Measurements from ENCODE around the gene ODC1.

The ODC1 gene

GRCh38 chr2:10424051-10424450, 24.1 kb downstream of the ODC1 start:
- Histone ChIP-seq H3K36me3 (ENCODE audit: insufficient read depth, low read length) (no peaks in the 10 kb centered on the region), H3K4me3 (ENCODE audit: low read depth, low read length, poor library complexity, severe bottlenecking) (no peak overlapping the region), H3K9me3 (ENCODE audit: low read length) (no peaks in the 10 kb centered on the region), H3K79me2 (ENCODE audit: insufficient read depth, low read length) (no peaks in the 10 kb centered on the region), H4K20me1 (ENCODE audit: insufficient read depth, low read length) (no peaks in the 10 kb centered on the region), H3K27me3 (ENCODE audit: insufficient read depth, low read length) (peaks cover 10% of the 10 kb centered on the region; the same call in 1 of the 2 replicates), H3K4me1 (ENCODE audit: insufficient read depth, low read length, severe bottlenecking) (no peaks in the 10 kb centered on the region), H3K4me2 (ENCODE audit: low read length) (no peak overlapping the region), H3K27ac (ENCODE audit: low read depth, low read length, poor library complexity, severe bottlenecking) (no peak overlapping the region), H3K9me2 (ENCODE audit: low read depth, low read length) (no peaks in the 10 kb centered on the region), H3F3A (ENCODE audit: insufficient read depth, low read length) (no peaks in the 10 kb centered on the region), H2AFZ (ENCODE audit: low read length) (no peak overlapping the region), H3K9ac (ENCODE audit: low read length) (no peak overlapping the region)
- TF ChIP-seq EZH2 (IDR thresholded peaks at IDR 0.05; ENCODE audit: borderline replicate concordance, low read length), result no peak
- TF ChIP-seq, protein P1, sequence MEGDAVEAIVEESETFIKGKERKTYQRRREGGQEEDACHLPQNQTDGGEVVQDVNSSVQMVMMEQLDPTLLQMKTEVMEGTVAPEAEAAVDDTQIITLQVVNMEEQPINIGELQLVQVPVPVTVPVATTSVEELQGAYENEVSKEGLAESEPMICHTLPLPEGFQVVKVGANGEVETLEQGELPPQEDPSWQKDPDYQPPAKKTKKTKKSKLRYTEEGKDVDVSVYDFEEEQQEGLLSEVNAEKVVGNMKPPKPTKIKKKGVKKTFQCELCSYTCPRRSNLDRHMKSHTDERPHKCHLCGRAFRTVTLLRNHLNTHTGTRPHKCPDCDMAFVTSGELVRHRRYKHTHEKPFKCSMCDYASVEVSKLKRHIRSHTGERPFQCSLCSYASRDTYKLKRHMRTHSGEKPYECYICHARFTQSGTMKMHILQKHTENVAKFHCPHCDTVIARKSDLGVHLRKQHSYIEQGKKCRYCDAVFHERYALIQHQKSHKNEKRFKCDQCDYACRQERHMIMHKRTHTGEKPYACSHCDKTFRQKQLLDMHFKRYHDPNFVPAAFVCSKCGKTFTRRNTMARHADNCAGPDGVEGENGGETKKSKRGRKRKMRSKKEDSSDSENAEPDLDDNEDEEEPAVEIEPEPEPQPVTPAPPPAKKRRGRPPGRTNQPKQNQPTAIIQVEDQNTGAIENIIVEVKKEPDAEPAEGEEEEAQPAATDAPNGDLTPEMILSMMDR (IDR thresholded peaks at IDR 0.05; ENCODE audit: low read length), result no peak

- Histone ChIP-seq H3K27me3 (ENCODE audit: insufficient read depth, low read length) (peaks cover 10% of the 10 kb centered on the region; the same call in 1 of the 2 replicates), H3K9ac (ENCODE audit: low read length) (no peak overlapping the region), H4K20me1 (ENCODE audit: insufficient read depth, low read length) (no peaks in the 10 kb centered on the region), H2AFZ (ENCODE audit: low read length) (no peak overlapping the region), H3K9me2 (ENCODE audit: low read depth, low read length) (no peaks in the 10 kb centered on the region), H3K36me3 (ENCODE audit: insufficient read depth, low read length) (no peaks in the 10 kb centered on the region), H3K4me2 (ENCODE audit: low read length) (no peak overlapping the region), H3K9me3 (ENCODE audit: low read length) (no peaks in the 10 kb centered on the region), H3K79me2 (ENCODE audit: insufficient read depth, low read length) (no peaks in the 10 kb centered on the region), H3K27ac (ENCODE audit: low read depth, low read length, poor library complexity, severe bottlenecking) (no peak overlapping the region), H3K4me1 (ENCODE audit: insufficient read depth, low read length, severe bottlenecking) (no peaks in the 10 kb centered on the region), H3F3A (ENCODE audit: insufficient read depth, low read length) (no peaks in the 10 kb centered on the region), H3K4me3 (ENCODE audit: low read depth, low read length, poor library complexity, severe bottlenecking) (no peak overlapping the region)
- TF ChIP-seq, protein P1 (IDR thresholded peaks at IDR 0.05; ENCODE audit: low read length), result no peak
- no peak for TF ChIP-seq EZH2 (IDR thresholded peaks at IDR 0.05; ENCODE audit: borderline replicate concordance, low read length)
Observed at GRCh38 chr2:10423400-10423774, 24.7 kb downstream of the ODC1 start.

- TF ChIP-seq, protein P1 (IDR thresholded peaks at IDR 0.05; ENCODE audit: low read length), result no peak
- no peak for TF ChIP-seq EZH2 (IDR thresholded peaks at IDR 0.05; ENCODE audit: borderline replicate concordance, low read length)
- Histone ChIP-seq H3K27ac (ENCODE audit: low read depth, low read length, poor library complexity, severe bottlenecking) (no peak overlapping the region), H4K20me1 (ENCODE audit: insufficient read depth, low read length) (no peaks in the 10 kb centered on the region), H3K9me2 (ENCODE audit: low read depth, low read length) (no peaks in the 10 kb centered on the region), H3K36me3 (ENCODE audit: insufficient read depth, low read length) (no peaks in the 10 kb centered on the region), H3K27me3 (ENCODE audit: insufficient read depth, low read length) (peaks cover 10% of the 10 kb centered on the region; the same call in 1 of the 2 replicates), H3F3A (ENCODE audit: insufficient read depth, low read length) (no peaks in the 10 kb centered on the region), H3K4me2 (ENCODE audit: low read length) (no peak overlapping the region), H3K4me1 (ENCODE audit: insufficient read depth, low read length, severe bottlenecking) (no peaks in the 10 kb centered on the region), H3K79me2 (ENCODE audit: insufficient read depth, low read length) (no peaks in the 10 kb centered on the region), H3K9ac (ENCODE audit: low read length) (no peak overlapping the region), H3K4me3 (ENCODE audit: low read depth, low read length, poor library complexity, severe bottlenecking) (no peak overlapping the region), H2AFZ (ENCODE audit: low read length) (no peak overlapping the region), H3K9me3 (ENCODE audit: low read length) (no peaks in the 10 kb centered on the region)
Observed at GRCh38 chr2:10422732-10423399, 25.3 kb downstream of the ODC1 start.
